Measurements from ENCODE around the gene TENM4.

Gene TENM4

DNA sequence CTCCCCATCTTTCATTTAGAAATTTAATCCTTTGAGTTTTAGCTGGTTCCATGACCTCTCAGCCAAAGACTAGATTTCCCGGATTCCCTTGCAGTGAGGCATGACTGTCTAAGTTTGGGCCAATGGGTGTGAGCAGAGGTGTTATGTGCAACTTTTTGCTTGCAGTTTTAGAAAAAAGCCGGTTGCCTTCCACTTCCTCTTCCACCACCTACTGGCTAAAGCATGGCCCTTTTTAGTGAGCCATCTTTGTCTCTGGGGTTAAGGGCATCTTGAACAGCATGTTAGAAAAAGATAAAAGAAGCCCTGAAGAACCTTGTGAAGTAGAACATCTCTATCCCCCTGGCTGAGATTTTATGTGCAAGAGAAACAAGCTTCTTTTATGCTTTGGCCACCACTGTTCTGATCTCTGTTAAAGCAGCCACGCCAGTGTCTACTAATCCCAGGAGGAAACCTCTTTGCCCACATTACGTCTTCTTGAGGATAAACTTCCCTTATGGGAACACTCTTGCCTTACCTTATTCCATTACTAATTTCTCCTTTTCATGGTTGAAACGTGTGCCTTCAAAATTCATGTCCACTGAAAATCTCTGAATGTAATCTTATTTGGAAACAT, 279.9 kb downstream of the TENM4 start:
- no peak for DNase-seq

DNA sequence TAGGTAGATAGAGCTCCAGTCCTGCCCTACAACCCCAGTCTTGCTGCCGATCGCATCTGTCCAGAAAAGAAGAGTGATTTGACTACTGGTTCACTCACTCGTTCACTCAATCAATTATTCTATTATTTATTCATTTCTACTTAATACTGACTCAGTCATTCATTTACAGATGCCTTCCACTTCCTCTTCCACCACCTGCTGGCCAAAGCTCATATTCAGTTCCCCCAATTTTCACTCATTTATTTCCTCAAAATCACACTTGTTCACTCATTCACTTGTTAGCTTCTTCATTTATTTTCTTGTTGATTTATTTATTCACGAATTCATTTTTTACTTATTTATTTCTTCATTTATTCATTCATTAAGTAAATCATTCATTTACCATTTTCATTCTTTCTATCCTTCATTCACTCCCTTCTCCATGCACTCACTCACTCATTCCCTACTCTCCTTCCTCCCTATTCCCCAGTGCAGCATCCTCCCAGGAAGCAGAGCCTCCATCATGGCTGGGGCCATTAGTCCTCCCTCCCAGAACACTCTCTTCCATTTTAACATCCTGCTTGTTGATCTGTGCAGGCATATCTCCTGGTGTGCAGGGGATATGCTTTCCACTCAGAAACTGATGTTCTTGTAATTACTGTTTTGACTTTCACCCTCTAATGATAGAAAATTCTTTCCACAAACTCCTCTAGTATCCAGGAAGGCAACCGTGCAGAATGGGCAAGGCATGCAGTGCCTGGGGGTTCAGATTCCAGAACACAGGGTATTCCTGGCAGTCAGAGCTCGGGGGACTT, 281.0 kb downstream of the TENM4 start:
- no peak for DNase-seq

DNA sequence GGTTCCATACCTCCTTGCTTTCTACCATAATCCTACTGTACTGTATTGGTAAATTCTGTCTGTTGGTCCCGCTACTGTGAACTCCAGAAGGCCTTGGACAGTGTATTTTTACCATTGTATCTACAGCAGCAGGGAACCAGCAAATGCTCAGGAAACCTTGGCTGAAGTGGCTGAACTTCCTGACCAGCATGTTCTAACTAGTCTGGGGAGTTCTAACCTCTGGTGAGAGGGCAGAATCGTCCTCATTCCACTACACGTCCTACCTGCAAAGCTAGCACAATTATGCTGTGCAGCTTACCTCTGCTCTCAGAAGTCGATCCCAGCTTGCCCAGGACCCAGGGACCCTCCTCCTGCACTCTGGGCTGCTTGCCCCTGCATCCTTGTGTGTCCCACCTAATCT, 283.1 kb downstream of the TENM4 start:
- DNase-seq: no peak

DNA sequence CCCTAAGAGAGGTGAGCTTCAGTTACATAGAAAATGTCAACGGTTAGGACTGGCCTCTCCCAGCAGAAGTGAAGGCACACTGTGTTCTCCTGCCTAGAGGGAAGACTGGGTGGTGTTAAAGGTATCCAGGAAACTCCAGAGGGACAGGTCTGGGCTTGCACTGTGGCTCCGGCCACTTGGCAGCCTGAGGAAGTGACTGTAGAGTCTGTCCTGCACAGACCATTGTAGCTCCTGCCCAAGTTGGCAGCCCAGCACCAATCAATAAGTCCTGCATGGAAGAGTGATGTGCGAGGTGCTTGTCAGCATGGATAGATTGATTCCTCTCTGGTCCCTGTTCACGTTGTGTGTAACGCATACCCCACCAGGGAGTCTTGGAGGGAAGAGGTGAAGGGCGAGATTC, 284.8 kb downstream of the TENM4 start:
- DNase-seq: no peak

DNA sequence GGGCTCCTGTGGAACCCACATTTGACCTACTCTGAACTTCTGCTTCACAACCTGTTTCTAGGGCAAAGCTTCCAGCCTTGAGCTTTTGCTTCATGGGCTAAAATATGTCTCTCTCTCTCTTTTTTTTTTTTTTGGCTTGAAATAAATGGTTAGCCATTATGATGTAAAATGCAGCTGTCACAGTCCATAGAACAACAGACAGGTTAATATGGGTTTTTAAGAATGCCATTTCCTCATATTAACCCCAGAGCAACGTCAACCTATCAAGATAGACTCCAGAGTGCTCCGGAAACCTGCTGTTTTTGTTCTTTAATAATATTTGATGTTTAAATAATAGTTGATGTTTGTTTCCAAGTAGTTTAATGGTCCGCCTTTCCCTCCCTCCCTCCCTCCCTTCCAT, 285.6 kb downstream of the TENM4 start:
- DNase-seq: no peak

DNA sequence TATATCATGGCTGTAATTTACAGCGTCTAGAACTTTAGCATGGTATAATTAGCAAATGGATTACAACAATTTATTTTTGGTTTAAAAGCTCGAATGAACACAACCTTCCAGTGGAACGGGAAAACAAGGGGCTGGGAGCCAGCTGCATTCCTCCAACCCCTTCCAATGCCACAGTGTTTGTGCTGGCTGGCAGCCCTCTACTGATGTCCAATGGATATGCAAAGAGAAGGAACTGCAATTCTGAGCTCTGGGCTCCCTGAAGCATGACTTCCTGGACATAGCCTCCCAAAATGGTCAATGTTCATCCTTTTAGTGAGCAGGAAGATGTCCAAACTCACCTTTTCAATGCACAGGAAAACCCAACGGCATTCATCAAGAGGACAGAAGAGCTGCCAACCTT, 288.3 kb downstream of the TENM4 start:
- no peak for DNase-seq

DNA sequence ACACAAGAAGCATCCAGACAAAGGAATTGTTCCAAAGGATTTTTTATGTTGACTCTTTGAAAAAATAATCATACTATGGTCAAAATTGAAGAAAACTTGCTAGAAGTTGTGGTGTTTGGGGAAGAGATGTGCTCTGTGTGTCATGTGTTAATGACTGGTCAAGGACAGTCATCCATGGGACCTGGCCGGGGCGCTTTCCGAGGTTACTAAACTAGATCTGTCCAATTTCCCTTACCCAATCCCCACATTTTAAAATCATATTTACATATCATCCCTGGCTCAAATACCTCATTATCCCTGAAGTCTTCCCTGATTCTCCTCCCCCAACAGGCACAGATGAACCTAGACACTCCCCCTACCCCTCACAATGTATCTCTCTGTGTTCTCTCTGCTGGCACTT, 289.4 kb downstream of the TENM4 start:
- DNase-seq: no peak

DNA sequence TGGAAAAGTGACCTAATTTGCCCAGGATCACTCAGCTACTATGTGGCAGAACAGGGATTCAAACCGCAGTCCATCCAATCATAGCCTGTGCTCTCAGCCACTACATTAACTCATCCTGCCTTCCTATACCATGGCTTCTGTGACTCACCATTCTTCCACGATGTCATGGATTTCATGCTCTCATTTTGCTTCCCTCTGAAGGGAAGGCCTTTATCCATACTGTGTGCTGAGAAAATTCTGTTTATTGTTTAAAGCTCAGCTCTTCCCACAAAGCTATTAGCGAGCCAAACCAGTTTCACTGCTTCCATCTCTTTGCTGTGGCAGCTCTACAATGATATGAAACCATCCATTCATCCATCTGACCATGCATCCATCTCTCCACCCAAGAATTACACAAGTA, 289.9 kb downstream of the TENM4 start:
- DNase-seq: no peak

DNA sequence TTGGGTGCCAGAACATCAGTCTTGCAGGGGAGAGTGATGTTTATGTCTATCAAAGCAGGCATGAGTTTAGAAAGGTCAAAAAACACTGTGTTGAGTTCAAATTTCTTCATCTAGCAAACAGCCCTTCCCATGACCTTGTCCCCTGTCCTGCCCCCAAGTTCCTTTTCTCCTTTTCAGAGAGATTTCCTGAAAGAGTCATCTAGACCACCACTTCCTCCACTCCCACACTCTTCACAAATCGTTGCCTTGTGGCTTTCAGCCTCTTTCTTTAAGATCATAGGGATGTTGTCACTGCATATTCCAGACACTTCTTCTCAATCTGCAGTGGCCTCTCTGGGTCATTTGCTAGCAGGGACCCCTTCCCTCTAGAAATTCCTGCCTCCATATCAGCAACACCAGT, 290.5 kb downstream of the TENM4 start:
- DNase-seq: no peak

DNA sequence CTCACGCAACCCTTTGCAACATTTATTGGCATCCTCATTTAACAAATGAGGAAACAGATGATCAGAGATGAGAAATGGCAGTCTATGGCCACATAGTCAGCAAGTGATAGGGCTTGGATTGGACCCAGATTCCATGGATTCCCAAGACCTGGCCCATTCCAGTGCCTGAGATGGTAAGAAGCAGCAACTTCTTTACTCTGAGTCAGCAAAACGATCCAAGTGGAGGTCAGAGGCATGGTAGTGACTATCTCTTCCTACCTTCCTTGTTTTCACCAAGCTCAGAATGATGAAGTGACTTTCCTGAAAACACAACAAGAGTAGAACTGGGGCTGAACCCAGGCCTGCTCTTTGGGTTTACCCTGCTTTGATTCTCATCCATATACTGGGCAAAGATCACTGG, 293.1 kb downstream of the TENM4 start:
- DNase-seq: no peak

DNA sequence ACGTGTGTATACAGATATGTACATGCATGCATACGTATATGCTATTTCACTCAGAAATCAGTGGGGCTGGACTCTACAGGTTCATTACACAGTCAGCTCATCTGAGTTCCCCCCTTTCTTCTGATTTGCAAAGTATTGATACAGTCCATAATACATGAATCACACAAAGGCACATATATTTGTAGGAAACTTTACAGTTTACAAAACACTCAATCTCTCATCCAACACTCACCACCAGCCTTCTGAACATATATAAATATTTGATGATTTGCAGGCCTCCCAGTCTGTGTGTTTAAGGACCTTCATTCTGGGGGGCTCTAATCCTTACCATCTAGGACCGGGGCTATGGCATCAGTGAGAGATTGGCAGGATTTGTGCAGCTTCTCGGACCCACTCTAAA, 293.8 kb downstream of the TENM4 start:
- no peak for DNase-seq

DNA sequence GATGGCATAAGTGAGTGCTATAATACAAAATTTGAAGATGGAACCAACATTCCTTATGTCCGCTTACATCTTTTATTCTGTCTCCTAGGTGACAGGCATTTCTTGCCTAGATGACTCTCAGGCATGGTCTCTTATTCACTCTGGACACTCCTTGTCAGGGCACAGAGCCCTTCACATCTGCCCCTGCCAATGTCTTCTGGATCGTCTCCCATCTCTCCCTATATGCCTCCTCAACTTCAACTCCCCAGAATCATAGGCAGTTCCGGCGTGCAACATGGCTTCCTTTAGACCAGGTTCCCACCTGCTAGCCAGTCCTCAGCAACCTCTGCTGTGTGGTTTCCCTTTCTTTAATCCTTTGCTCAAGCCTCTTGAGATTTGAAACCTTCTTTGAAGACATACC, 300.9 kb downstream of the TENM4 start:
- DNase-seq: no peak

DNA sequence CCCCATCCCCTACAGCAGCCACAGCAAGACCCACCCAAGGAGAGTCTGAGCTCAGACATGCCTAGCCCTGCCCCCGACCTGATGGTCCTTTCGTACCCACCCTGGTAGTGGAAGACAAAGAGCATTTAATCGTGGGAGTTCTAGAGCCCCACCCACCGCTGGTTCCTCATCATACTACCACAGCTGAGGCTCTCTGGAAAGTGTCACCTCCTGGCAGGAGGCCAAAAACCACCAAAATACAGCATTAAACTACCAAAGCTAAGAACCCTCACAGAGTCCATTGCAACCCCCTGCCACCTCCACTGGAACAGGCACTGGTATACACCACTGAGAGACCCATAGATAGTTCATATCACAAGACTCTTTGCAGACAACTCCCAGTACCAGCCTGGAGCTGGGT, 311.1 kb downstream of the TENM4 start:
- DNase-seq: no peak

DNA sequence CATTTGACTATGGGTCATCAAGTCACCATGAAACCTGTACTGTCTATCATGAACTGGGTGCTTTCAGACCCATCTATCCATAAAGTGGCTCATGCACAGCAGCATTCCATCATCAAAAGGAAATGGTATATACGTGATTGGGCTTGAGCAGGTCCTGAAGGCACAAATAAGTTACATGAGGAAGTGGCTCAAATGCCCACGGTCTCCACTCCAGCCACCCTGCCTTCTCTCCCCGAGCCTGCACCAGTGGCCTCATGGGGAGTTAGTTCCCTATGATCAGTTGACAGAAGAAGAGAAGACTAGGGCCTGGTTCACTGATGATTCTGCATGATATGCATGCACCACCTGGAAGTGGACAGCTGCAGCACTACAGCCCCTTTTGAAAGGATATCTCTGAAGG, 312.5 kb downstream of the TENM4 start:
- no peak for DNase-seq

DNA sequence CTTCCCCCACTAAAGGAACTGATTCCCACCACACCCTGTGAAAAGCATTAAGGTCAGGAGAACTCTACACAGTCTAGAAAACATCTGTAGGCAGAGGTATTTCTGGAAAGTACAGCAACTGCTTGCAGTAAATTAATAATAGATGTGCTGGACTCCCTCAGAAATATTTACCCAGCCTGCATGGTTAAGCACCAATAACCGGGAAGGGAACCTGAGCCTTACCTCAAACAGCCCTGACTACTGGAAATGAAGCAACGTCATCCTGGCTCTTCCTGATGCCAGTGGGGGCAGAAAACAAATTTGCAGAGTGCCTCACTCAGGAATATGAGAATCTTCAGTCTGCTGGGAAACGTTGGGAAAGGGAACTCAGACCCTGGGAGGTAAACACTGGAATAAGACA, 318.1 kb downstream of the TENM4 start:
- no peak for DNase-seq

DNA sequence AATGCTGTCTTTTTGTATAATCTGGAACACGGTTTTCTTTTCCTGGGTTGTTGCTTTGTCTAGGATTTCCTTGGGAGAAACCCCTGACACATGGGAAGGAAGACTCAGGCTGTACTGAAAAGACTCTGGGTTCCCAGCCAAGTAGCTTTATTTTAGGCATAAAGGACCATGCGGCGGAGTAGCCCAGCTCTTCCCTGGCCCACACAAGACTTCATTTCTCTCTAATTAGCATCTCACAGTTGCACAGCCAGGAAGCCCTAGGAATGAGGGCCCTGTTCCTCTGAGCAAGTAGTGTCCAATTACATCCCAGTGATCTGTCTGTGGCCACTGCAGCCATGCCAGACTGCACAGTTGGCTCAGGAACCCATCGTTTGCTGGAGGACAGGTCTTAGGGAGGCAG, 319.5 kb downstream of the TENM4 start:
- no peak for DNase-seq

DNA sequence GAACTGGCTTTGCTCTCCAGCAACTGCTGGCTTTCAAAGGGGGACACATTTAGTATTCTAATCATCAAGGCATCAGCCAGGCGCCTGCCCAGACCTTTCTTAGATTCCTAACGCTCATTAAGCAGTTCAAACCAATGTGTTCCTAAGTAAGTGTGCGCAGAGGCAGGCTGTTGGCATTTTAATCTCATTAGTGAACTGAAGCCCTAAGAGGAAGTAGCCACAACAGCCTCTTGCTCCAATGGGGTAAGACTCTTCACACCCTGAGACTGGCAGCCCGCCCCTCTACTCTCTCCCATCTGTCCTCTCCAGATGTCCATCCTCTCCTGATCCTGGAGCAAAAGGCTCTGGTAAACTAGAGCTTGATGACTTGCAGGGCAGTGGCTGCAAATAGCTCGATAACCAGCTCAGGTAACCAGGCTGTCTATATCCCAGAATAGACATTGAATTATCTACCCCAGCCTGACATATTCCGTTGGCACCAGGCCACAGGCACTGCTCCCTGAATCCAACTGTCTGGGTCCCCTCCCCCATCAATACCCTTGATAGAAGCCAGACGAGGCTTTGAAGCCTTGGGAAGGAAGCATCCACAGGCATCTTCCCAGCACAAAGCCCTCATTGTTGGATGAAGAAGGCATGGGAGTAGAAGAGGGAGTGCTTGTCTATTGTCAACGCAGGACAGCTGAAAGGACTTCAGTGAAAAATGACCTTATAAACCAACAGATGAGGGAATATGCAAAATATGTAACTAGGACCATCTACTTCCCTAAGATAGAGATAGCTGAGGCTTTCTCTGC, 321.1 kb downstream of the TENM4 start:
- DNase-seq: no peak

DNA sequence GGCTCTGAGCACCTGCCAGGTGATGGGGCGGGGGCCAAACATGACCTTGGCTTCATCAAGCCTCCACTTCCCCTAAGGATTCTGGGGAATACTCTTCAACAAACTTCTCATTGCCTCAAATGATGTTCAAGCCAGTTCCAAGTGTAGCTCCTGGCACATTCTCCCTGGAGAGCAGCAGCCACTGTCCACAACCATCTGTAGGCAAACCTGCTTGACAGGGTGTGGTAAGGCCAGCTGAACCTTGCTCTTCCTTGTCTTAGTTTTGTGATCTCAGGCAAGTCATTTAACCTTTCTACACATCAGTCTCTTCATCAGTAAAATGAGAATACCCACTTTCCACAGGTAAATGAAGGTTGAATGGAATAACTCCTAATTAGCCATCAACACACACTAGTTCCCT, 323.3 kb downstream of the TENM4 start:
- DNase-seq: no peak

DNA sequence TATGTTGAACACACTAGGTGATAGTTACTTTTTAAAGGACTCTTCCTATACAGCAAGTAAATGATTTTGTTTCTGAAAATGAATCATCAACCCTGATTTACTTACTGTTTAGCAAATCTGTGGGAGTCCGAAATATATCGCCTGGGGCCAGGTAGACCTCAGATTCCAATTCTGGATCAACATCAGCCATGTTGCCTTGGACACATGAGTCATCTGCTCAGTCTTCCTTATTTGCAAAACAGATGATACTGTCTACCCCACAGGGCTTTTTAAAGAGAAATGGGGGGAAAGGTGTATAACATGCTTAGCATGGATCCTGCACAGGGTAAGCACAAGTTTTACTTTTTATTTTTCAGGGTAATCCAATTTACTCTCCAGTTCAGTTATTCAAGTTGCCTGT, 324.2 kb downstream of the TENM4 start:
- DNase-seq: no peak

DNA sequence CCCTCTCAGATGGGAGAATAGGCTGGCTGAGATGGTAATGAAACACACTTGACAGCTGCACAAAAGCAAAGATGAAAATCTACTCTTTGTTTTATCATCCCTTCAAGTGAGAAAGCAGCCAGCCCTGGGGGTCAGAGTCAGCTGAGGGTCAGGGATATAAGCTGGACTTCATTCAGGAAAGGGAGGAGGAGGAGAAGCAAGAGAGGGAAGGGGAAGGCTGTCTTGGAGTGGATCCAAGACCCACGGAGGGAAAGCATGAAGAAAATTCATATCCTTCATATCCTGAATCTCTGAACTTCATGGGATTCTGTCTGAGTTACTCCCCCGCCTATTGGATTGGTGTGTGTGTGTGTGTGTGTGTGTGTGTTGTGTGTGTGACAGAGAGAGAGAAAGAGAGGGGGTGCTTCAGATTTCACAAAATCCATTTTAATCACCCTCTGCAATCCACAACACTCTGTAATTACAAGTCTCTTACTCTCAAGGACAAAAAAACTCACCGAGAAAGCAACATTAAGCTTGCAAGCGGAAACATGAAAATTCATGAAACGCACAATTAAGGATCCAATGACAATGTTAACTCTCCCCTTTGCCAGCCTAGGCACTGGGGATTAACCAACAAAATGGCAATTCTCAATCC, 327.7 kb downstream of the TENM4 start:
- no peak for DNase-seq

DNA sequence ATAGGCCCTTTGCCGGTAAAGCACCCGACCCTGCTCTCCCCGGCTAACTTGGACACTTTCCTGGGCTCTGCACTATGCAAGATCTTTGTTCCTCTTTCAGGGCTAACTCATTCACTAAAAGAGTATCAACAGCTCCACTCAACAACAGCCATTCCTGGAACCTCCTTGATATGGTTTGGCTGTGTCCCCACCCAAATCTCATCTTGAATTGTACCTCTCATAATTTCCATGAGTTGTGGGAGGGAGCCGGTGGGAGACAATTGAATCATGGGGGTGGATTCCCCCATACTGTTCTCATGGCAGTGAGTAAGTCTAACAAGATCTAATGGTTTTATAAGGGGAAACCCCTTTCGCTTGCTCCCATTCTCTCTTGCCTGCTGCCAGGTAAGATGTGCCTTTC, 330.0 kb downstream of the TENM4 start:
- DNase-seq: no peak

DNA sequence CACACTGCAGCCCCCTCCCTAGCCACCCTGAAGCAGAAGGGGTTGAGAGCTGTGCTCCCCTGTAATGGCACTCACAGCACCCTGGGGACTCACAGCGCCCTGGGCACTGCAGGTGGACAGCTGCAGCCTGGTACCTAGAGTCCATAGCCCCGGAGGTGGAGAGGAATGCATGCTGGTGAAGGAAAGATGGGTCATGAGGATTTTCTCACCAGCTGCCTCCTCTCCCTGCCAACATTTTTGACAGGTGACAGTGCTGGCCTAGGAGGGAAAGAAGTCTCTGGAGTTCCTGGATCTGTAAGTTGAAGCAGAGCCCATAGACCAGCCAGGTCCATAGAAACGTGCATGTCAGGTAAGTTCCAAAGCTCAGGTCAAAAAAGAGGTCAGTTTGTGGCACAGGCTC, 330.5 kb downstream of the TENM4 start:
- no peak for DNase-seq

DNA sequence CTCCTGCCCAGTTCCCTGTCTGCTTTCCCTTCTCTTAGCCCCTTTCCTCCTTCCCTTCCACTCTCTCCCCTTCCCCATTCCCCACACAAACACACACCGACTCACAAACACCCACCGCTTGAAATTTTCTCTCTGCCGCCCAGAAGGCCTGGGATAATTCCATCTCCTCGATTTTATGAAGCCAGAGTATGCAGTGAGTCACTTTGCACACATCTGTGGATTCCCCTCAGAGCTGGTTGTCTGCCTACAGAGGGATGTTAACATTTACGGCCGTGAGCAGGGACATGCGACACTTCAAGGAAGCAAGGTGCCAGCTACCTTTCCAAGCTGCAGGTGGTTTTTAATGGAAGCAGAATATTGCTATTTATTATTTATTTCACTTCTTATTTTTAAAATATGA, 332.0 kb downstream of the TENM4 start:
- DNase-seq: no peak

DNA sequence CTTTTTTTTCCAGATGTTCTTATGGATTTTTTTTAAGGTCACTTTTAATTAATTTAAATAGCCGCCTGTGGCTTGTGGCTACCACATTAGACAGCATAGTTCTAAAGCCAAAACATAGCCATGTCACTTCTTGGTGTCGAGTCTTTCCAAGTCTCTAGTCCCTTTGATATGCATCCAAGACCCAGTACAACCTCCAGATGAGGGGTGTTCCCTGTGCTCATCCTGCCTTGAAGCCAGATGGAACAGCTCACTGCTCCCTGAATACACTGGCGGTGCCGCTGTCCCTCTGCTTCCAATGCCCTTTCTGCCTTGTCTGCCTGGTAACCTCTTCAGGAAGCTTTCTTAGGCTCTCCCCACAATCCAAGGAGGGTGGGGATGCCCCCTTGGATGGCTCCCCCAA, 338.0 kb downstream of the TENM4 start:
- DNase-seq: no peak
